PC-3 (cell line): ENCODE measurements around the gene TRIP12.

ENCODE experiments used
- CTCF ChIP-seq: fragments of 300-600 bp; sonication (generic); conservative IDR thresholded peaks from 2 replicates; pipeline ENCODE4 v1.5.1; 2017; ENCODE audit warnings: antibody characterized with exemption, low read depth, mild to moderate bottlenecking, low read length
- EZH2 ChIP-seq: fragments of 300-600 bp; sonication (generic); IDR thresholded peaks from one replicate; pipeline ENCODE4 v1.6.1; 2017; ENCODE audit warnings: antibody characterized with exemption, mild to moderate bottlenecking, low read length; ENCODE audit not compliant: unreplicated experiment
- EZH2phosphoT487 ChIP-seq: fragments of 300-600 bp; sonication (generic); IDR thresholded peaks from 2 replicates; pipeline ENCODE4 v1.6.1; 2018; ENCODE audit warnings: mild to moderate bottlenecking, antibody characterized with exemption, low read length, borderline replicate concordance

DNA sequence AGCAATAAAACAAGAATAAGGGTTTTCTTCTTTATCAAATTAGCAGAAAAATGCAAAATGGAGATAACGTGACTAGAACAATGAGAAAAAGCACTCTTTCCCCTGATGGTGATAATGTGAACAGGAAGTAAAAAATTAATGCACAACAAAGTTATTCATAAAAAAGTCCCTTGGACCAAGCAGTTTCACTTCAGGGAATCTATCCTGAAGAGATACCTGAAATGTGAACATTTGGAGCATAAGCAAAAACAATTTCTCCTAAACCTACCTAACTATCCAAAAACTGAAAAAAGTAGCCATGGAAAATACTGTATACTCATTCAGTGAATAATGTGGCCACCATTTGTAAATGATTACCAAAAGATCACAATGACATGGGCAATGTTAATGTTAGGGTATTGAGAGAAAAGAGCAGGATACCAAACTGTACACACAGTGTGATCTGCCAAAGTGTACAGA is 48.7 kb downstream of the TRIP12 start:
- TF ChIP-seq EZH2phosphoT487: no peak
- TF ChIP-seq CTCF: no peak
- no peak for TF ChIP-seq EZH2
